DND-41 (cell line): ENCODE measurements around the gene INTU.

Experiments
- EZH2 ChIP-seq: IDR thresholded peaks from 3 replicates; pipeline ENCODE4 v1.6.1; 2012; ENCODE audit warnings: borderline replicate concordance, low read depth, mild to moderate bottlenecking, moderate library complexity, low read length, inconsistent platforms; ENCODE audit not compliant: severe bottlenecking
- TF ChIP-seq, protein P1 (sequence below): IDR thresholded peaks from 2 replicates; pipeline ENCODE4 v1.5.1; 2012; ENCODE audit warnings: borderline replicate concordance, low read length, moderate library complexity, mild to moderate bottlenecking; ENCODE audit not compliant: poor library complexity, severe bottlenecking; ENCODE audit errors: extremely low read depth

GRCh38 chr4:127648061-127648460 lies 15.3 kb downstream of the INTU start:
- TF ChIP-seq, protein P1, sequence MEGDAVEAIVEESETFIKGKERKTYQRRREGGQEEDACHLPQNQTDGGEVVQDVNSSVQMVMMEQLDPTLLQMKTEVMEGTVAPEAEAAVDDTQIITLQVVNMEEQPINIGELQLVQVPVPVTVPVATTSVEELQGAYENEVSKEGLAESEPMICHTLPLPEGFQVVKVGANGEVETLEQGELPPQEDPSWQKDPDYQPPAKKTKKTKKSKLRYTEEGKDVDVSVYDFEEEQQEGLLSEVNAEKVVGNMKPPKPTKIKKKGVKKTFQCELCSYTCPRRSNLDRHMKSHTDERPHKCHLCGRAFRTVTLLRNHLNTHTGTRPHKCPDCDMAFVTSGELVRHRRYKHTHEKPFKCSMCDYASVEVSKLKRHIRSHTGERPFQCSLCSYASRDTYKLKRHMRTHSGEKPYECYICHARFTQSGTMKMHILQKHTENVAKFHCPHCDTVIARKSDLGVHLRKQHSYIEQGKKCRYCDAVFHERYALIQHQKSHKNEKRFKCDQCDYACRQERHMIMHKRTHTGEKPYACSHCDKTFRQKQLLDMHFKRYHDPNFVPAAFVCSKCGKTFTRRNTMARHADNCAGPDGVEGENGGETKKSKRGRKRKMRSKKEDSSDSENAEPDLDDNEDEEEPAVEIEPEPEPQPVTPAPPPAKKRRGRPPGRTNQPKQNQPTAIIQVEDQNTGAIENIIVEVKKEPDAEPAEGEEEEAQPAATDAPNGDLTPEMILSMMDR: no peak
- no peak for TF ChIP-seq EZH2
